ENCODE results near the gene DND1.
"Not testable (repeated sequence)": the region's sequence is repeated elsewhere in the genome, so short reads cannot be mapped to it uniquely, and the experiment has no call there.

The DND1 gene

GRCh38 chr5:140673187-140673976 lies at the start of gene DND1:
Gene DND1, minus strand, starts transcription at chr5:140673576. Its CDS starts 34 bp downstream, at chr5:140673542.
- H3K27me3 ChIP-seq (ENCODE audit: insufficient read depth, poor library complexity, severe bottlenecking) = no peaks in the 10 kb centered on the region
- H3K4me3 ChIP-seq (ENCODE audit: severe bottlenecking) = no peak within 1 kb of the TSS
- no peak for TF ChIP-seq CTCF (IDR thresholded peaks at IDR 0.05; ENCODE audit: poor library complexity, severe bottlenecking)
- H3K36me3 ChIP-seq (ENCODE audit: low read depth) = peaks cover 86% of the 10 kb centered on the region
- no peaks in the 10 kb centered on the region for H3K9me3 ChIP-seq (ENCODE audit: severe bottlenecking)
- H3K27ac ChIP-seq (ENCODE audit: poor library complexity, severe bottlenecking) = no peak within 1 kb of the TSS
- no peaks in the 10 kb centered on the region for H3K4me1 ChIP-seq (ENCODE audit: insufficient read depth, poor library complexity, severe bottlenecking)
- DNase-seq (ENCODE audit: low spot score) (peak; percentile 71), ATAC-seq (ENCODE audit: low read depth) (no peak; the same call in 2 of the 3 replicates)

GRCh38 chr5:140721395-140721794 lies 48.0 kb upstream of the DND1 start:
- ATAC-seq (ENCODE audit: low read depth); H3K9me3 ChIP-seq (ENCODE audit: severe bottlenecking); H3K36me3 ChIP-seq (ENCODE audit: low read depth); H3K27me3 ChIP-seq (ENCODE audit: insufficient read depth, poor library complexity, severe bottlenecking); H3K4me3 ChIP-seq (ENCODE audit: severe bottlenecking); H3K27ac ChIP-seq (ENCODE audit: poor library complexity, severe bottlenecking); DNase-seq (ENCODE audit: low spot score); H3K4me1 ChIP-seq (ENCODE audit: insufficient read depth, poor library complexity, severe bottlenecking): not testable (repeated sequence)

GRCh38 chr5:140720738-140721137 lies 47.4 kb upstream of the DND1 start:
- not testable (repeated sequence) for H3K9me3 ChIP-seq (ENCODE audit: severe bottlenecking); H3K4me1 ChIP-seq (ENCODE audit: insufficient read depth, poor library complexity, severe bottlenecking); H3K27ac ChIP-seq (ENCODE audit: poor library complexity, severe bottlenecking); H3K27me3 ChIP-seq (ENCODE audit: insufficient read depth, poor library complexity, severe bottlenecking); H3K36me3 ChIP-seq (ENCODE audit: low read depth); ATAC-seq (ENCODE audit: low read depth); H3K4me3 ChIP-seq (ENCODE audit: severe bottlenecking); DNase-seq (ENCODE audit: low spot score)

- Histone ChIP-seq H3K27ac (ENCODE audit: poor library complexity, severe bottlenecking) (peak overlapping the region; percentile 6), H3K36me3 (ENCODE audit: low read depth) (no peaks in the 10 kb centered on the region), H3K27me3 (ENCODE audit: insufficient read depth, poor library complexity, severe bottlenecking) (no peaks in the 10 kb centered on the region), H3K9me3 (ENCODE audit: severe bottlenecking) (no peaks in the 10 kb centered on the region), H3K4me3 (ENCODE audit: severe bottlenecking) (peak overlapping the region; percentile 24), H3K4me1 (ENCODE audit: insufficient read depth, poor library complexity, severe bottlenecking) (no peaks in the 10 kb centered on the region)
- TF ChIP-seq CTCF (IDR thresholded peaks at IDR 0.05; ENCODE audit: poor library complexity, severe bottlenecking) = no peak
- DNase-seq (ENCODE audit: low spot score) (no peak), ATAC-seq (ENCODE audit: low read depth) (no peak)
Measured at GRCh38 chr5:140718266-140718592, 44.9 kb upstream of the DND1 start.

GRCh38 chr5:140716238-140716637 lies 42.9 kb upstream of the DND1 start:
- ATAC-seq (ENCODE audit: low read depth); DNase-seq (ENCODE audit: low spot score); H3K36me3 ChIP-seq (ENCODE audit: low read depth); H3K4me1 ChIP-seq (ENCODE audit: insufficient read depth, poor library complexity, severe bottlenecking); H3K4me3 ChIP-seq (ENCODE audit: severe bottlenecking); H3K9me3 ChIP-seq (ENCODE audit: severe bottlenecking); H3K27ac ChIP-seq (ENCODE audit: poor library complexity, severe bottlenecking); H3K27me3 ChIP-seq (ENCODE audit: insufficient read depth, poor library complexity, severe bottlenecking): not testable (repeated sequence)

- H3K4me3 ChIP-seq (ENCODE audit: severe bottlenecking) = no peak overlapping the region
- no peak for ATAC-seq (ENCODE audit: low read depth)
- no peak for DNase-seq (ENCODE audit: low spot score)
- H3K4me1 ChIP-seq (ENCODE audit: insufficient read depth, poor library complexity, severe bottlenecking) = peaks cover 4% of the 10 kb centered on the region
- TF ChIP-seq CTCF (IDR thresholded peaks at IDR 0.05; ENCODE audit: poor library complexity, severe bottlenecking) = no peak
- H3K36me3 ChIP-seq (ENCODE audit: low read depth) = no peaks in the 10 kb centered on the region
- H3K9me3 ChIP-seq (ENCODE audit: severe bottlenecking) = no peaks in the 10 kb centered on the region
- no peak overlapping the region for H3K27ac ChIP-seq (ENCODE audit: poor library complexity, severe bottlenecking)
- H3K27me3 ChIP-seq (ENCODE audit: insufficient read depth, poor library complexity, severe bottlenecking) = no peaks in the 10 kb centered on the region
Measured at GRCh38 chr5:140713562-140714094, 40.3 kb upstream of the DND1 start.
